Activated CD8-positive, alpha-beta memory T cell treated with anti-CD3 and anti-CD28 coated beads, Interleukin-2, amount 50 U/mL, for 48 hours (primary cell): Measurements from ENCODE around the gene C21orf58.

Source experiments
- DNase-seq: peaks from one replicate; pipeline ENCODE4 v3.0.0-alpha.2; 2020

Gene C21orf58

GRCh38 chr21:46252840-46253239 lies 70.8 kb downstream of the C21orf58 start:
- DNase-seq: no peak
